ENCODE measurements around the gene MICAL2.

DNA sequence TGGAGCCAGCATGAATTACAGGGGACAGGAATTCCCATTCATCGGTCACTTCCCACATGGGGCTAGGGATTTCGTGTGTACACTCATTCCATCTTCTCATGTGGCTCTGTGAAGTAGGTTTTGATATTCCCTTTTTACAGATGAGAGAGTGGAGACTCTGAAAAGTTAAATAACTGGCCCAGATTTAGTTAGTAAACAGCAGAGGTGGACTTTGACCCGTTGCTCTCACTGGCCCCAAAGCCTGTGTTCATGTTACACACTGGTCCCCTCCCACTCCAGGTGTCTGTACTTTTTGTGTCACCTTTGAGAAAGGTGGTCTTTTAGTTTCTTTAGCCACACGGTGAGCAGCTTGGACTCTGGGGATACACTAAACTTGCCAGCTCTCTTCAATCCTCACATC lies 108.5 kb downstream of the MICAL2 start:
- TF ChIP-seq, protein P1, sequence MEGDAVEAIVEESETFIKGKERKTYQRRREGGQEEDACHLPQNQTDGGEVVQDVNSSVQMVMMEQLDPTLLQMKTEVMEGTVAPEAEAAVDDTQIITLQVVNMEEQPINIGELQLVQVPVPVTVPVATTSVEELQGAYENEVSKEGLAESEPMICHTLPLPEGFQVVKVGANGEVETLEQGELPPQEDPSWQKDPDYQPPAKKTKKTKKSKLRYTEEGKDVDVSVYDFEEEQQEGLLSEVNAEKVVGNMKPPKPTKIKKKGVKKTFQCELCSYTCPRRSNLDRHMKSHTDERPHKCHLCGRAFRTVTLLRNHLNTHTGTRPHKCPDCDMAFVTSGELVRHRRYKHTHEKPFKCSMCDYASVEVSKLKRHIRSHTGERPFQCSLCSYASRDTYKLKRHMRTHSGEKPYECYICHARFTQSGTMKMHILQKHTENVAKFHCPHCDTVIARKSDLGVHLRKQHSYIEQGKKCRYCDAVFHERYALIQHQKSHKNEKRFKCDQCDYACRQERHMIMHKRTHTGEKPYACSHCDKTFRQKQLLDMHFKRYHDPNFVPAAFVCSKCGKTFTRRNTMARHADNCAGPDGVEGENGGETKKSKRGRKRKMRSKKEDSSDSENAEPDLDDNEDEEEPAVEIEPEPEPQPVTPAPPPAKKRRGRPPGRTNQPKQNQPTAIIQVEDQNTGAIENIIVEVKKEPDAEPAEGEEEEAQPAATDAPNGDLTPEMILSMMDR (IDR thresholded peaks at IDR 0.05): no peak
- TF ChIP-seq POLR2A (IDR thresholded peaks at IDR 0.05): no peak
